PC-3 (cell line): ENCODE results near the gene AJAP1. TPM values are rescaled to one million over a fixed set of nuclear protein-coding genes. Genes with fewer than 3 reads are reported as not detected.

Experiments used
- ATAC-seq: fragments of 200-7000 bp; cut with Tn5 transposase; 2 replicates; pipeline ENCODE4 v1.9.1; 2020; ENCODE audit warnings: mild to moderate bottlenecking, moderate library complexity
- BruUV-seq: library from RNA; stranded (reverse); fragments of 400-500 nt; replicated peaks from 2 replicates; lab custom pipeline; 2021; lab: Mats Ljungman, UMichigan
- CTCF ChIA-PET: fragments of 300-600 bp; sonication (Branson Sonifier 250); formaldehyde crosslinking; loops from one replicate; lab custom pipeline; 2022; ENCODE audit warnings: antibody characterized with exemption; lab: Charles Lee
- POLR2A ChIA-PET: fragments of 300-600 bp; sonication (Branson Sonifier 250); formaldehyde crosslinking; loops from one replicate; lab custom pipeline; 2022; ENCODE audit warnings: antibody characterized with exemption; ENCODE audit not compliant: unreplicated experiment; lab: Charles Lee
- DNase-seq: peaks from one replicate; pipeline ENCODE4 v3.0.0-alpha.2; 2015
- H2AFZ ChIP-seq: fragments of 300-600 bp; sonication (generic); 2 replicates; pipeline ENCODE4 v1.6.0; 2016; ENCODE audit warnings: antibody characterized with exemption, low read length
- H3F3A ChIP-seq: fragments of 300-600 bp; sonication (generic); one replicate; pipeline ENCODE4 v1.6.0; 2017; ENCODE audit warnings: antibody characterized with exemption, low read length, control low read depth, mild to moderate bottlenecking; ENCODE audit not compliant: unreplicated experiment
- H3K27ac ChIP-seq: fragments of 300-600 bp; sonication (generic); 2 replicates; pipeline ENCODE4 v1.5.1; 2016; ENCODE audit warnings: mild to moderate bottlenecking, low read length
- H3K27me3 ChIP-seq: fragments of 300-600 bp; sonication (generic); 2 replicates; pipeline ENCODE4 v1.6.1; 2016; ENCODE audit warnings: low read length, mixed read lengths
- H3K36me3 ChIP-seq: fragments of 300-600 bp; sonication (generic); 2 replicates; pipeline ENCODE4 v1.6.1; 2016; ENCODE audit warnings: low read depth, mixed run types, low read length, mixed read lengths
- H3K4me1 ChIP-seq: fragments of 300-600 bp; sonication (generic); 2 replicates; pipeline ENCODE4 v1.5.1; 2016; ENCODE audit warnings: low read length; ENCODE audit not compliant: insufficient read depth
- H3K4me2 ChIP-seq: fragments of 300-600 bp; sonication (generic); 2 replicates; pipeline ENCODE4 v1.6.0; 2016; ENCODE audit warnings: low read length
- H3K4me3 ChIP-seq: fragments of 300-600 bp; sonication (generic); 2 replicates; pipeline ENCODE4 v1.5.1; 2016; ENCODE audit warnings: mild to moderate bottlenecking, low read length, mixed read lengths
- H3K79me2 ChIP-seq: fragments of 300-600 bp; sonication (generic); 2 replicates; pipeline ENCODE4 v1.6.1; 2017; ENCODE audit warnings: low read length, mixed read lengths
- H3K9ac ChIP-seq: fragments of 300-600 bp; sonication (generic); 2 replicates; pipeline ENCODE4 v1.6.0; 2016; ENCODE audit warnings: mild to moderate bottlenecking, low read length
- H3K9me2 ChIP-seq: fragments of 300-600 bp; sonication (generic); replicated peaks from 2 replicates; pipeline ENCODE4 v1.6.1; 2016; ENCODE audit warnings: mixed run types, low read length, mixed read lengths
- H3K9me3 ChIP-seq: fragments of 300-600 bp; sonication (generic); 2 replicates; pipeline ENCODE4 v1.6.1; 2016; ENCODE audit warnings: low read length, mixed read lengths
- H4K20me1 ChIP-seq: fragments of 300-600 bp; sonication (generic); 2 replicates; pipeline ENCODE4 v1.6.1; 2016; ENCODE audit warnings: low read length, mixed read lengths
- EZH2 ChIP-seq: fragments of 300-600 bp; sonication (generic); IDR thresholded peaks from one replicate; pipeline ENCODE4 v1.6.1; 2017; ENCODE audit warnings: antibody characterized with exemption, mild to moderate bottlenecking, low read length; ENCODE audit not compliant: unreplicated experiment
- EZH2phosphoT487 ChIP-seq: fragments of 300-600 bp; sonication (generic); IDR thresholded peaks from 2 replicates; pipeline ENCODE4 v1.6.1; 2018; ENCODE audit warnings: mild to moderate bottlenecking, antibody characterized with exemption, low read length, borderline replicate concordance
- intact Hi-C: fragments of 100-400 bp; cut with micrococcal nuclease; formaldehyde crosslinking; loops from 2 replicates; pipeline ENCODE4 v1.9.0; 2023
- total RNA-seq: library from RNA; depleted of rRNA; stranded (reverse); fragments of >200 nt; gene quantifications from 2 replicates; pipeline ENCODE4 v1.2.3, GENCODE V29; 2014
- TF ChIP-seq, protein P1 (sequence below): fragments of 300-600 bp; sonication (generic); conservative IDR thresholded peaks from 2 replicates; pipeline ENCODE4 v1.5.1; 2017; ENCODE audit warnings: antibody characterized with exemption, low read depth, mild to moderate bottlenecking, low read length

Gene AJAP1
- total RNA-seq, 1 experiment from 2014 or later: not detected

DNA sequence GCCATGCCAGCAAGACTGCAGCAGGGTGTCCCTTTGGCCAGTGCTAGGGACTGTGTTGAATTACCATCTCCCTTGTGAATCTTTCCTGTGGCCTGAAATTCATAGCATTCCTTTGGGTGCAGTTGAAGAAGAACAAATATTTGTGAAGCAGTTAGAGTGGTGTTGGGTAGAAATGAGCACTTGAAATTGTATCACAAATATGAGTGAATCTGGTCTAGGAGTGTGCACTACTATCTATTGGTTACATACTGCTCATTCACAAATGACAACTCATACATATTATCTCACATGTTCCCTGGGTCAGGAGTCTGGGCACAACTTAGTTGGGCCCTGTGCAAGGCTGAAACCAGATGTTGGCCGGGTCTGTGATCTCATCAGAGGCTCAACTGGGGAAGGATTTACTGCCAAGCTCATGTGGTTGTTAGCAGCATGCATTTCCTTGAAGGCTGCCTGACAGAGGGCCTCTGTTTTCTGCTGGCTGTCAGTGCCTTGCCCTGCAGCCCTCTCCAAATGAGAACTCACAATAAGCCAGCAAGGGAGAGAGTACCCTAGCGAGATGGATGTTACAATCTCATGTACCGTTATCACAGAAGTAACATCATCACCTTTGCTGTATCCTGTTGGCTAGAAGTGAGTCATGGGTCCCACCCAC, 23.8 kb downstream of the AJAP1 start:
- H4K20me1 ChIP-seq: no peaks in the 10 kb centered on the region
- no peak overlapping the region for H3K27ac ChIP-seq
- ATAC-seq (no peak), DNase-seq (no peak)
- TF ChIP-seq EZH2 (no peak), EZH2phosphoT487 (no peak)
- TF ChIP-seq, protein P1, sequence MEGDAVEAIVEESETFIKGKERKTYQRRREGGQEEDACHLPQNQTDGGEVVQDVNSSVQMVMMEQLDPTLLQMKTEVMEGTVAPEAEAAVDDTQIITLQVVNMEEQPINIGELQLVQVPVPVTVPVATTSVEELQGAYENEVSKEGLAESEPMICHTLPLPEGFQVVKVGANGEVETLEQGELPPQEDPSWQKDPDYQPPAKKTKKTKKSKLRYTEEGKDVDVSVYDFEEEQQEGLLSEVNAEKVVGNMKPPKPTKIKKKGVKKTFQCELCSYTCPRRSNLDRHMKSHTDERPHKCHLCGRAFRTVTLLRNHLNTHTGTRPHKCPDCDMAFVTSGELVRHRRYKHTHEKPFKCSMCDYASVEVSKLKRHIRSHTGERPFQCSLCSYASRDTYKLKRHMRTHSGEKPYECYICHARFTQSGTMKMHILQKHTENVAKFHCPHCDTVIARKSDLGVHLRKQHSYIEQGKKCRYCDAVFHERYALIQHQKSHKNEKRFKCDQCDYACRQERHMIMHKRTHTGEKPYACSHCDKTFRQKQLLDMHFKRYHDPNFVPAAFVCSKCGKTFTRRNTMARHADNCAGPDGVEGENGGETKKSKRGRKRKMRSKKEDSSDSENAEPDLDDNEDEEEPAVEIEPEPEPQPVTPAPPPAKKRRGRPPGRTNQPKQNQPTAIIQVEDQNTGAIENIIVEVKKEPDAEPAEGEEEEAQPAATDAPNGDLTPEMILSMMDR: no peak
- ChIA-PET POLR2A (no interaction called here), CTCF (no interaction called here)
- H3F3A ChIP-seq: no peaks in the 10 kb centered on the region
- H2AFZ ChIP-seq: no peak overlapping the region
- no peaks in the 10 kb centered on the region for H3K79me2 ChIP-seq
- intact Hi-C loops: no loop called here
- H3K4me3 ChIP-seq: no peak overlapping the region
- H3K36me3 ChIP-seq: no peaks in the 10 kb centered on the region
- no peaks in the 10 kb centered on the region for H3K4me1 ChIP-seq
- peaks cover 32% of the 10 kb centered on the region for H3K27me3 ChIP-seq
- H3K9ac ChIP-seq: no peak overlapping the region
- BruUV-seq: no TSS peak
- peaks cover 3% of the 10 kb centered on the region; the same call in 1 of the 2 replicates for H3K9me3 ChIP-seq
- no peaks in the 10 kb centered on the region for H3K9me2 ChIP-seq
- no peak overlapping the region for H3K4me2 ChIP-seq

DNA sequence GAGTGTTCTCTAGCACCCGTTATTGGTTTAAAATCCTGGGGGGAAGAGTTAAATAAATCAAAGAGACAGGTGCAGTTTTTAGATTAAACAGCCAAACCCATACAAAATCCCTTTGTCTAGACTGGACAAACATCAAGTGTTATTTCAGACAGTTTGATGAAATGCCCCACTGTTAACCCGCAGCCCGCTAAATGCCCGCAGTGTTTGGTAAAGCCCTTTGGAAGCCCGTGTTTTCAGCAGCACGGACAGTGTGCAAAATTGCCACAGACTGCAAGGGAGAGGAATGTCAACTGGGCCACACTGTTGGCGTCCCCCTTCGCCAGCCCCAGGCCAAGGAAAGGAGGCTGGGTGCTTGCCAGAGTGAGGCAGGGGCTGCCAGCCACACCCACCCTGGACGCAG, 26.6 kb downstream of the AJAP1 start:
- Histone ChIP-seq H3K9me3 (peaks cover 7% of the 10 kb centered on the region; the same call in 1 of the 2 replicates), H3K4me1 (no peaks in the 10 kb centered on the region), H3K4me2 (no peak overlapping the region), H3F3A (no peaks in the 10 kb centered on the region), H3K79me2 (no peaks in the 10 kb centered on the region), H3K36me3 (no peaks in the 10 kb centered on the region), H3K27me3 (peaks cover 12% of the 10 kb centered on the region), H3K9ac (no peak overlapping the region), H2AFZ (no peak overlapping the region), H3K9me2 (no peaks in the 10 kb centered on the region), H3K27ac (no peak overlapping the region), H4K20me1 (no peaks in the 10 kb centered on the region), H3K4me3 (no peak overlapping the region)
- ChIA-PET CTCF (interaction anchor here (0.6 kb wide), 1 partner anchor 680 kb away, joined by 5 read pairs; no protein-coding TSS in a partner anchor), POLR2A (no interaction called here)
- no TSS peak for BruUV-seq
- TF ChIP-seq EZH2: no peak
- no peak for TF ChIP-seq EZH2phosphoT487
- TF ChIP-seq, protein P1: no peak
- no peak for DNase-seq
- no peak for ATAC-seq
- intact Hi-C loops: no loop called here

DNA sequence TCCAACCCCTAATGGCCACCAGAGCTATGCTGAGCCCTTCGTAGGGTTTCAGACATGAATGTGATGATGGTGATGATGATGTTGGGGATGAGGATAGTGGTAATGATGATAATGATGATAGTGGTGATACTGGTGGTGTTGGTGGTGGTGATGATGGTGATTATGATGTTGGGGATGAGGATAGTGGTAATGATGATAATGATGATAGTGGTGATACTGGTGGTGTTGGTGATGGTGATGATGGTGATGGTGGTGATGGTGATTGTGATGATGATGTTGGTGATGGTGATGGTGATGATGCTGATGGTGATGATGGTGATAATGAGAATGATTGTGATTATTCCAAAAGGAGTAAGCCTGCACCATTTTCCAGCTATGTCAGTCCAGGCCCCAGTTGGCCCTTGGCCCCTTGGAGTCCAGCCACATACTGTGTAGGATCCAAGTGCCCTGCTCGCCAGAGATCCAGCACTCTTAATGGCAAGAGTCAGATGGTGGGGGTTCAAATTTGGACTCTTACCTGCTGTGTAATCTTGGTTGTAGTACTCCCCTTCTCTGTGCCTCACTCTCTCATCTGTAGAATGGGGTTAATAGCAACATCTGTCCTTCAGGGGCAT, 28.3 kb downstream of the AJAP1 start:
- ChIA-PET CTCF (no interaction called here), POLR2A (no interaction called here)
- H3K27ac ChIP-seq: no peak overlapping the region
- no TSS peak for BruUV-seq
- H3K4me2 ChIP-seq: no peak overlapping the region
- H3K4me3 ChIP-seq: no peak overlapping the region
- H4K20me1 ChIP-seq: no peaks in the 10 kb centered on the region
- ATAC-seq (no peak), DNase-seq (no peak)
- H3K27me3 ChIP-seq: no peaks in the 10 kb centered on the region
- H3K9ac ChIP-seq: no peak overlapping the region
- no peaks in the 10 kb centered on the region for H3K4me1 ChIP-seq
- TF ChIP-seq EZH2phosphoT487 (no peak), EZH2 (no peak)
- TF ChIP-seq, protein P1: no peak
- no peak overlapping the region for H2AFZ ChIP-seq
- no peaks in the 10 kb centered on the region for H3K36me3 ChIP-seq
- H3K9me2 ChIP-seq: no peaks in the 10 kb centered on the region
- intact Hi-C loops: no loop called here
- no peaks in the 10 kb centered on the region for H3F3A ChIP-seq
- no peaks in the 10 kb centered on the region for H3K79me2 ChIP-seq
- peaks cover 11% of the 10 kb centered on the region for H3K9me3 ChIP-seq
